ENCODE data around the gene OGN.

The OGN gene

DNA sequence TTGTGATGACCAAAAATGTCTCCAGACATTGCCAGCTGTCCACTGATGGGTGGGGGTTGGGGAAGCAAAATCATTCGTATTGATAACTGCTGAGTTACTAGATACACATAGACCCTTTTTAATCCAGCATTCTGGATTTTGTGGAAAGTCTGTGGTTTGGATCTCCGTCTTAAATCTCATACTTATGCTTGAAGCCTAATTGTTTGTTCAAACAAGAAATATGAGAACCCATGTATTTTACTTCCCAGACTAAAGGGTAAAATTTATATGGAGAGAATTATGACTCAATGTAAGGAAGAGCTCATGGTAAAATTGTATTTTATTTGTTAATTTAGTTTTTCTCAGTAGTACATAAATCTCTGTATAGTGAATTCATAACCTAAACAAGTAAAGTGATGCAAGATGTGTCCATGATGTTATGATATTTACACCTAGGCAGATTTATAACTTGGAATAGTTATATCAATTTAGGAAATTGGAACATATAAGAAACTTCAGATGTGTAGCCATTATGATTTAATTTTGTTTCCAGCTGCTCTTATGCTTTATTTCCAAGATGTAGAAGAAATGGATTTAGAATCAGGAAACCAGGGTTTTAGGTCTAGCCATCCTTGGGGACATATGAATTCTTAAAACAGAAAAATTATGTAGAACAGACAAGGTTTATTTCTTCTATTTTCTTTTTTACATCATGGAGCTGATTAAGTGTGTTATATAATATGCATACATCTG lies 4.5 kb upstream of the OGN start:
- H3K27ac Mint-ChIP-seq, result no peak overlapping the region
- H3K9me3 Mint-ChIP-seq, result no peaks in the 10 kb centered on the region
- no peak overlapping the region for H3K4me3 Mint-ChIP-seq
- peaks cover 18% of the 10 kb centered on the region for H3K4me1 Mint-ChIP-seq
- no peaks in the 10 kb centered on the region for H3K36me3 Mint-ChIP-seq (ENCODE audit: low read depth)
- no peak for DNase-seq
- TF ChIP-seq, protein P1, sequence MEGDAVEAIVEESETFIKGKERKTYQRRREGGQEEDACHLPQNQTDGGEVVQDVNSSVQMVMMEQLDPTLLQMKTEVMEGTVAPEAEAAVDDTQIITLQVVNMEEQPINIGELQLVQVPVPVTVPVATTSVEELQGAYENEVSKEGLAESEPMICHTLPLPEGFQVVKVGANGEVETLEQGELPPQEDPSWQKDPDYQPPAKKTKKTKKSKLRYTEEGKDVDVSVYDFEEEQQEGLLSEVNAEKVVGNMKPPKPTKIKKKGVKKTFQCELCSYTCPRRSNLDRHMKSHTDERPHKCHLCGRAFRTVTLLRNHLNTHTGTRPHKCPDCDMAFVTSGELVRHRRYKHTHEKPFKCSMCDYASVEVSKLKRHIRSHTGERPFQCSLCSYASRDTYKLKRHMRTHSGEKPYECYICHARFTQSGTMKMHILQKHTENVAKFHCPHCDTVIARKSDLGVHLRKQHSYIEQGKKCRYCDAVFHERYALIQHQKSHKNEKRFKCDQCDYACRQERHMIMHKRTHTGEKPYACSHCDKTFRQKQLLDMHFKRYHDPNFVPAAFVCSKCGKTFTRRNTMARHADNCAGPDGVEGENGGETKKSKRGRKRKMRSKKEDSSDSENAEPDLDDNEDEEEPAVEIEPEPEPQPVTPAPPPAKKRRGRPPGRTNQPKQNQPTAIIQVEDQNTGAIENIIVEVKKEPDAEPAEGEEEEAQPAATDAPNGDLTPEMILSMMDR (IDR thresholded peaks at IDR 0.05), result no peak
- no peaks in the 10 kb centered on the region for H3K27me3 Mint-ChIP-seq (ENCODE audit: low read depth, poor library complexity)

DNA sequence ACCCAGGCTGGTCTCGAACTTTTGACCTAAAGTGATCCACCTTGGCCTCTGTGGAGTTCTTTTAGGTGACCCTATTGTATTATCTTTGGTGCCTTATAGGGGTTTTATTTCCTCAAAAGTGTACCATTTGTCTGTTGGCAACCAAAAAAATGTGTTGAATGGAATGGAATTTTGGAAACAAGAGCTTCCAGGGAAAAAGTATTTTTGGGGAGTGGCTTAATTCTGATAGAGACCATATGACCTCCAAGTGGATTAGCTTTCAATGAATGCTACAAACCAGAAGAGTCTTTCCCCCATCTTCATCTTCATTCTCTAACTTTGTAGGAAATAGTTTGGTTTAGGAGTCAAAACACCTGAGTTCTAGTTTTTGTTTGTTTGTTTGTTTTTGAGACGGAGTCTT lies 3.4 kb upstream of the OGN start:
- Mint-ChIP-seq H3K4me1 (peaks cover 18% of the 10 kb centered on the region), H3K36me3 (ENCODE audit: low read depth) (no peaks in the 10 kb centered on the region), H3K4me3 (no peak overlapping the region), H3K27ac (no peak overlapping the region), H3K9me3 (no peaks in the 10 kb centered on the region), H3K27me3 (ENCODE audit: low read depth, poor library complexity) (no peaks in the 10 kb centered on the region)
- TF ChIP-seq, protein P1 (IDR thresholded peaks at IDR 0.05), result no peak
- no peak for DNase-seq

DNA sequence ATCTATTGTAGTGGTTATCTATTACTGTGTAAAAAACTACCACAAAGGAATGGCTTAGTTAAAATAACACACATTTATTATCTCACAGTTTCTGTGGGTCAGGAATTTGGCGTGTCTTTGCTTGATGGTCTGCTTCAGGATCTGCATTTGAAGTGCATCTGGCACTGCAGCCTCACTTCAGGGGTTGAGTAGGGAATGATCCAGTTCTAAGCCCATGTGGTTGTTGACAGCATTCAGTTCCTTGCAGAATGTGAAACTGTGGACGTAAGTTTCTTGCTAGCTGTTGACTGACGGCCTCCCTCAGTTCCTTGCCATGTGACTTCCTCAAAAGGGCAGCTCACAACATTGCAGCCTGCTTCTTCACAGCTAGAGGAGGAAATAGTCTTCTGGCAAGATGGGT lies 2.1 kb upstream of the OGN start:
- Mint-ChIP-seq H3K9me3 (no peaks in the 10 kb centered on the region), H3K4me3 (no peak overlapping the region), H3K4me1 (peaks cover 18% of the 10 kb centered on the region), H3K27me3 (ENCODE audit: low read depth, poor library complexity) (no peaks in the 10 kb centered on the region), H3K36me3 (ENCODE audit: low read depth) (no peaks in the 10 kb centered on the region), H3K27ac (no peak overlapping the region)
- TF ChIP-seq, protein P1 (IDR thresholded peaks at IDR 0.05), result no peak
- DNase-seq, result no peak

DNA sequence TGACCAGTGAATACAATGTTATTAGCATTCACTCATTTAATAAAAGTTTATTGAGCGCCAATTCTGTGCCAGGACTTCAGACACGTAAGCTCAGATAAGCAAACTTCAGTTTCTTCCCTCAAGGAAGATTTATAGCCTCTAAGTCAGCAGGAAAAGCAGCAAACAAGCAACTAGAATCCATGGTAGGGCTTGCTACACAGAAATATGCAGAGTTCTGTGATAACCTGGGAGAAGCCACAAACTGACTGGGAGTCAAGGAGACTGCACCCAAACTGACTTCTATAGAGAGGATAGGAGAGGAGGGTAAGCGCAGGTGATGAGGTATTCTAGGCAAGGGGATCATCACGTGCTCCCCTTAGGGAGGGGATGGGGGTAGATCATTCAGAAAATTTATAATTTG lies 1.4 kb upstream of the OGN start:
- no peak overlapping the region for H3K27ac Mint-ChIP-seq
- TF ChIP-seq, protein P1 (IDR thresholded peaks at IDR 0.05), result no peak
- H3K9me3 Mint-ChIP-seq, result no peaks in the 10 kb centered on the region
- no peaks in the 10 kb centered on the region for H3K27me3 Mint-ChIP-seq (ENCODE audit: low read depth, poor library complexity)
- H3K4me1 Mint-ChIP-seq, result peaks cover 18% of the 10 kb centered on the region
- no peak for DNase-seq
- no peaks in the 10 kb centered on the region for H3K36me3 Mint-ChIP-seq (ENCODE audit: low read depth)
- H3K4me3 Mint-ChIP-seq, result no peak overlapping the region

DNA sequence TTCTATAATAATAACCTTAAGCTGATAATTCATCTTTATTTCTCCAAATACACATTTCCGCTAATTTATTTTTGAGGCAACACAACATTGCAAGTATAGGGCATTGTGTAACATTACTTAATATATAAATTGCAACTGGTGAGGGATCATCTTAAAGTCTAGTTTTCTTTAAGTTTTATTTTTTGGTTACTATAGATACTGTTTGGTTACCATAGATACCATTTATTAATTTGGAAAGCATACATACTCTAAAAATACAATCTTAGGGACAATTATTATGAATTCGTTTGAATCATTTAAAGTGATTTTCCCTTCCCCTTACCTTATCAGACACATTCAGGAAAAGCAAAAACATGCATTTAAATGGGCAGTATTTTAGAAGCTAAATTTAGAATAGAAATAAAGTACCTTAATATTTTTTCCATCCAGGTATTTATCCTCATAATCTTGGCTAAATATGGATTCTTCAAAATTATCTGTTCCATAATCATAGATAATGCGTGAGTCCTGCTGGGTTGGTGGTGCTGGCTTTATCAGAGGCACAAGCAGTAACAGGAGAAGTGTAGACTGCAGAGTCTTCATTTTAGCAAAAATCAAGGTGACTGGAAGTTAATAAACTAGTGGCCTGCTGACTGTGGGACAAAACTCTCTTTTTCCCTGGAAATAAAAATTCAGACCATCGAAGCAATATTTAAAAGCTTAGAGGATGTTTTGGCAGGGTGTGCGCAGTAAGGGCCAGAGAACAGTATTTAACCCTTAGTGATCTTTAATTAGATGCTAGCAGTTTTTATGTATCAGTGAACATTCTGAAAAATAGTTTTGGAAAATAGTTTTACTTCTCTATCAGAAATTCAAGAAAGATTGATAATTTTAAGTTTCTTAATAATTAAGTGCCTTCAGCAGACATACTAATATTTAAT lies 1.3 kb downstream of the OGN start:
- Mint-ChIP-seq H3K27me3 (ENCODE audit: low read depth, poor library complexity) (no peaks in the 10 kb centered on the region), H3K4me3 (no peak overlapping the region), H3K9me3 (peaks cover 9% of the 10 kb centered on the region), H3K36me3 (ENCODE audit: low read depth) (peaks cover 5% of the 10 kb centered on the region), H3K27ac (no peak overlapping the region), H3K4me1 (peaks cover 18% of the 10 kb centered on the region)
- DNase-seq, result no peak
- TF ChIP-seq, protein P1 (IDR thresholded peaks at IDR 0.05), result no peak
